ENCODE results near the gene TUG1.

TUG1 gene

GRCh38 chr22:30932661-30933060 lies 36.4 kb upstream of the TUG1 start:
- H3K4me3 ChIP-seq (ENCODE audit: low read depth, low read length): no peak overlapping the region
- DNase-seq (ENCODE audit: low read depth): no peak
- TF ChIP-seq, protein P1, sequence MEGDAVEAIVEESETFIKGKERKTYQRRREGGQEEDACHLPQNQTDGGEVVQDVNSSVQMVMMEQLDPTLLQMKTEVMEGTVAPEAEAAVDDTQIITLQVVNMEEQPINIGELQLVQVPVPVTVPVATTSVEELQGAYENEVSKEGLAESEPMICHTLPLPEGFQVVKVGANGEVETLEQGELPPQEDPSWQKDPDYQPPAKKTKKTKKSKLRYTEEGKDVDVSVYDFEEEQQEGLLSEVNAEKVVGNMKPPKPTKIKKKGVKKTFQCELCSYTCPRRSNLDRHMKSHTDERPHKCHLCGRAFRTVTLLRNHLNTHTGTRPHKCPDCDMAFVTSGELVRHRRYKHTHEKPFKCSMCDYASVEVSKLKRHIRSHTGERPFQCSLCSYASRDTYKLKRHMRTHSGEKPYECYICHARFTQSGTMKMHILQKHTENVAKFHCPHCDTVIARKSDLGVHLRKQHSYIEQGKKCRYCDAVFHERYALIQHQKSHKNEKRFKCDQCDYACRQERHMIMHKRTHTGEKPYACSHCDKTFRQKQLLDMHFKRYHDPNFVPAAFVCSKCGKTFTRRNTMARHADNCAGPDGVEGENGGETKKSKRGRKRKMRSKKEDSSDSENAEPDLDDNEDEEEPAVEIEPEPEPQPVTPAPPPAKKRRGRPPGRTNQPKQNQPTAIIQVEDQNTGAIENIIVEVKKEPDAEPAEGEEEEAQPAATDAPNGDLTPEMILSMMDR (IDR thresholded peaks at IDR 0.05; ENCODE audit: low read depth, low read length, missing control alignments): no peak
- in situ Hi-C loops (cut with HindIII; ENCODE audit: low sequenced_read_pairs): no loop called here

DNA sequence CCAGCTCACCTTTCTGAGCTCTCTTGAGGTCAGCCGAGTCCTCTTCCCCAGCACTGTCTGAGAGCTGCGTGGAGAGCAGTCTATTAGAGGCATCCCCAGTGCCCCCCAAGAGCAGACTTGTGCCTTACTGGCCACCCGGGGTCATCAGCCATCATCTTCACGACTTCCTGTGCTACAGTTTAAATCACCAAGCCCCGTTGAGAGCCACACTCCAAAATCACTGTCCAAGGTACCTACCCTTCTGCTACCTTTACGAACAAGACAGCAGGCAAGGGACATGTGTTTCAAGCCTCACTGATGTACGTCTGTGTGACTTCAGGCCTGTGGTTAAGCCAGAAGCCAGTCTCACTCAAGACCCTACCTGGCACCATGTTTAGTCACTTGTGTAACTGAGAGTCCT lies 35.6 kb upstream of the TUG1 start:
- TF ChIP-seq, protein P1 (IDR thresholded peaks at IDR 0.05; ENCODE audit: low read depth, low read length, missing control alignments): no peak
- H3K4me3 ChIP-seq (ENCODE audit: low read depth, low read length): no peak overlapping the region
- in situ Hi-C loops (cut with HindIII; ENCODE audit: low sequenced_read_pairs): no loop called here
- no peak for DNase-seq (ENCODE audit: low read depth)

GRCh38 chr22:30934053-30934452 lies 35.0 kb upstream of the TUG1 start:
- in situ Hi-C loops (cut with HindIII; ENCODE audit: low sequenced_read_pairs): no loop called here
- no peak for DNase-seq (ENCODE audit: low read depth)
- TF ChIP-seq, protein P1 (IDR thresholded peaks at IDR 0.05; ENCODE audit: low read depth, low read length, missing control alignments): no peak
- no peak overlapping the region for H3K4me3 ChIP-seq (ENCODE audit: low read depth, low read length)

GRCh38 chr22:30940685-30941362 lies 28.2 kb upstream of the TUG1 start:
- in situ Hi-C loops (cut with HindIII; ENCODE audit: low sequenced_read_pairs): no loop called here
- no peak overlapping the region for H3K4me3 ChIP-seq (ENCODE audit: low read depth, low read length)

DNA sequence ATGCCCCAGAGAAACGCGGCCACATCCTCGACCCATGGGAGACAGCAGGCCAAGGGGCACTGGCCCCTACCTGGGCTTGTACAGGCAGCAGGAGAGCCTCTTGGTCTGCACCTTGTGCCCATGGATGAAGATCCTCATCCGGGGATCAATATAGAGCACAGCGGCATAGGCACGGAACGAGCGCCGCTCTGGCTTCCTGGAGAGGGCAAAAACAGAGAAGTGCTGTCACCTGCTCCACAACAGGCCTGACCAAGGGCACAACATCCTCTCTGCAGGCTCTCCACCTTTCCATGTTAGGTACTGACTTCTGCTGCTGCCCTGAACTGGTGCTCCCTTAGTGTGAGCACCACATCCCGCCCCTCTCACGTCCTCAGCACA lies 27.7 kb upstream of the TUG1 start:
- no peak overlapping the region for H3K4me3 ChIP-seq (ENCODE audit: low read depth, low read length)
- no peak for DNase-seq (ENCODE audit: low read depth)
- in situ Hi-C loops (cut with HindIII; ENCODE audit: low sequenced_read_pairs): no loop called here
- TF ChIP-seq, protein P1 (IDR thresholded peaks at IDR 0.05; ENCODE audit: low read depth, low read length, missing control alignments): no peak

More at GRCh38 chr22:30940685-30941362, 28.2 kb upstream of the TUG1 start:
- TF ChIP-seq, protein P1 (IDR thresholded peaks at IDR 0.05; ENCODE audit: low read depth, low read length, missing control alignments): no peak
- no peak for DNase-seq (ENCODE audit: low read depth)

DNA sequence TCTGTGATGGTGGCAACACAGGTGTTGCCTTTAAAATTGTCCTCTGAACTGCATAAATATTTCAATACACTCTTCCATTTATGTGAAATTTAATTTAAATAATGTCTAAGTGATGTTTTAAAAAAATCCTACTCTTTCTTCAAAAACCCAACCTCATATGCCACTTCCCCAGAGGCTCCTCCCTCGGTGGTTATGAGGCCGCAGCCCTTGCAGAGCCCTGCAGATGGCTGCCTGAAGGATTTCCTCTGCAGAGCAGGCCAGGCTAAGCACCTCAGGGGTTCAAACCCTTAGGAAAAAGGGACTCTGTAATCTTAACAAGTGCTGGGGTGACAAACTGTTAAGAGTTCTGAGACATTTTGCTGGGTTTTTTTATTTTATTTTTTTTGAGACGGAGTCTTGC lies 25.7 kb upstream of the TUG1 start:
- in situ Hi-C loops (cut with HindIII; ENCODE audit: low sequenced_read_pairs): no loop called here
- H3K4me3 ChIP-seq (ENCODE audit: low read depth, low read length): no peak overlapping the region
- DNase-seq (ENCODE audit: low read depth): no peak
- TF ChIP-seq, protein P1 (IDR thresholded peaks at IDR 0.05; ENCODE audit: low read depth, low read length, missing control alignments): no peak
